C4-2B (cell line): Measurements from ENCODE around the gene KIAA0232.

Experiments used
- CTCF ChIP-seq: fragments of 450-650 bp; conservative IDR thresholded peaks from 2 replicates; pipeline ENCODE4 v1.5.1; 2017; ENCODE audit warnings: mild to moderate bottlenecking
- ZFX ChIP-seq: fragments of 450-650 bp; IDR thresholded peaks from 2 replicates; pipeline ENCODE4 v1.6.1; 2017

GRCh38 chr4:6770581-6771228, 11.8 kb upstream of the KIAA0232 start:
- TF ChIP-seq CTCF (no peak), ZFX (no peak)
